Measurements from ENCODE around the gene SPAG7.
"Not testable (repeated sequence)": the region's sequence is repeated elsewhere in the genome, so short reads cannot be mapped to it uniquely, and the experiment has no call there.

The SPAG7 gene

GRCh38 chr17:4938688-4939545 is 28.7 kb downstream of the SPAG7 start:
- DNase-seq: no peak

- DNase-seq: no peak
Observed at GRCh38 chr17:4938069-4938491, 29.5 kb downstream of the SPAG7 start.

- no peak for DNase-seq
Observed at GRCh38 chr17:4937553-4937952, 30.1 kb downstream of the SPAG7 start.

- no peak for DNase-seq
Observed at GRCh38 chr17:4936436-4936835, 31.2 kb downstream of the SPAG7 start.

- no peak for DNase-seq
Observed at GRCh38 chr17:4935650-4936049, 32.0 kb downstream of the SPAG7 start.

GRCh38 chr17:4934173-4934979 is 33.2 kb downstream of the SPAG7 start:
- DNase-seq: no peak

- DNase-seq: no peak
Observed at GRCh38 chr17:4933646-4934045, 34.0 kb downstream of the SPAG7 start.

GRCh38 chr17:4932756-4933155 is 34.9 kb downstream of the SPAG7 start:
- DNase-seq: no peak

- DNase-seq: no peak
Observed at GRCh38 chr17:4931963-4932362, 35.7 kb downstream of the SPAG7 start, which contains the start of gene GP1BA. Gene GP1BA (plus strand): TSS chr17:4932277. CDS start chr17:4932605, 328 bp downstream.

- no peak for DNase-seq
Observed at GRCh38 chr17:4928881-4929280, 38.7 kb downstream of the SPAG7 start.

GRCh38 chr17:4926577-4927335 is 40.9 kb downstream of the SPAG7 start:
- DNase-seq: not testable (repeated sequence)

GRCh38 chr17:4921320-4921719 is 46.3 kb downstream of the SPAG7 start:
- no peak for DNase-seq

- DNase-seq: no peak
Observed at GRCh38 chr17:4920351-4921048, 47.1 kb downstream of the SPAG7 start.

GRCh38 chr17:4919511-4920047 is 48.0 kb downstream of the SPAG7 start:
- DNase-seq: no peak

GRCh38 chr17:4914551-4914950 is 53.1 kb downstream of the SPAG7 start:
- DNase-seq: not testable (repeated sequence)

GRCh38 chr17:4913994-4914393 is 53.6 kb downstream of the SPAG7 start:
- no peak for DNase-seq
